Measurements from ENCODE around the gene TMPRSS6.

- TF ChIP-seq CTCF (IDR thresholded peaks at IDR 0.05), result no peak
- no peak for TF ChIP-seq POLR2AphosphoS5 (IDR thresholded peaks at IDR 0.05)
- no peak for TF ChIP-seq POLR2A (IDR thresholded peaks at IDR 0.05)
Observed at GRCh38 chr22:37059876-37060449, 49.5 kb downstream of the TMPRSS6 start.

Data from stomach (tissue), 4 donors.